ENCODE results near the gene MTIF2. TPM values are rescaled to one million over a fixed set of nuclear protein-coding genes. Genes with fewer than 3 reads are reported as not detected.

MTIF2 gene
- polyA plus RNA-seq, 3 donors, result 8.1 to 12.5 (median 11.7) TPM

DNA sequence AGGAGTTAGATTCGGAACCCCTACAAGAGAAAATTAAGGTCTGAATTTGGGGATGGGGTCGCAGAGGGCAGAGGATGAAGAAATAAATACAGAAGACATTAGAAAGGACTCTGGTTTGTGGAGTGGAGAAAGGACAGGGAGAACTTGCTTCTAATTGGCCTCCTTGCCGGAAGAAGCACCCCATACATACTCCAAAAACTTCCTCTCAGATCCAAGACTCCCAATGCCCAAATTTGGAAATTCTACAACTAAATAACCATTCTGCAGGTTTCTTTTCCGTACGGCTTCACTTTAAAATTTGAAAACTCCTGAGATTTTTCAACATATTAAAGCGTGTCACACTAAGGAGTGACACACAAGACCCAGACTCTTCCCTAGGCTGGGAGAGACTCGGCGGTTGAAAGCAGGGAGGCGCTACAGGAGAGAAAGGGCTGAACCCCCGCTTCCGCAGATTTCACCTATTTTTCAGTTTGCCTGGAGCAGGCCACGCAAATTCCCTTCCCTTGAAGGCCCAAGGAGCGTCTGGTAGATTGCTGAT lies 37.4 kb downstream of the MTIF2 start:
- Histone ChIP-seq H3K9ac (ENCODE audit: insufficient read depth, low read length, poor library complexity, severe bottlenecking) (peak overlapping the region; percentile 88), H4K20me1 (ENCODE audit: insufficient read depth, low read length) (peaks cover 23% of the 10 kb centered on the region), H3K36me3 (replicated peaks in 1 of 2; ENCODE audit: control insufficient read depth in 1 of 2, insufficient read depth in 2 of 2, low read length in 2 of 2) (peaks cover 25 to 32% of the 10 kb centered on the region in 2 donors), H3K27ac (ENCODE audit: low read depth in 1 of 2, low read length in 2 of 2) (peak overlapping the region; percentile 72 to 93), H3K79me2 (ENCODE audit: insufficient read depth, low read length) (peaks cover 52% of the 10 kb centered on the region), H3K4me3 (replicated peaks in 1 of 3; ENCODE audit: low read depth in 2 of 3, low read length in 3 of 3) (peak overlapping the region; percentile 59 to 86 (median 84)), H3K9me3 (replicated peaks in 1 of 2; ENCODE audit: control insufficient read depth in 1 of 2, insufficient read depth in 1 of 2, low read length in 2 of 2) (no peaks in the 10 kb centered on the region), H3K4me2 (replicated peaks; ENCODE audit: extremely low read depth, low read length, poor library complexity, severe bottlenecking) (peak overlapping the region; percentile 95), H3K4me1 (ENCODE audit: control insufficient read depth in 1 of 2, insufficient read depth in 2 of 2, low read length in 2 of 2) (peaks cover 33 to 46% of the 10 kb centered on the region in 2 donors), H2AFZ (ENCODE audit: insufficient read depth, low read depth, low read length, poor library complexity, severe bottlenecking) (peak overlapping the region; percentile 90), H3K27me3 (ENCODE audit: control insufficient read depth in 2 of 2, insufficient read depth in 2 of 2, low read length in 2 of 2) (no peaks in the 10 kb centered on the region)
- intact Hi-C loops (cut with micrococcal nuclease), result loop anchor here in 1 of 2 donors (5.0 to 10.0 kb wide), 2 partner anchors 383 to 509 kb away; partner anchors contain the start of genes EML6 and PPP4R3B
- TF ChIP-seq, protein P1, sequence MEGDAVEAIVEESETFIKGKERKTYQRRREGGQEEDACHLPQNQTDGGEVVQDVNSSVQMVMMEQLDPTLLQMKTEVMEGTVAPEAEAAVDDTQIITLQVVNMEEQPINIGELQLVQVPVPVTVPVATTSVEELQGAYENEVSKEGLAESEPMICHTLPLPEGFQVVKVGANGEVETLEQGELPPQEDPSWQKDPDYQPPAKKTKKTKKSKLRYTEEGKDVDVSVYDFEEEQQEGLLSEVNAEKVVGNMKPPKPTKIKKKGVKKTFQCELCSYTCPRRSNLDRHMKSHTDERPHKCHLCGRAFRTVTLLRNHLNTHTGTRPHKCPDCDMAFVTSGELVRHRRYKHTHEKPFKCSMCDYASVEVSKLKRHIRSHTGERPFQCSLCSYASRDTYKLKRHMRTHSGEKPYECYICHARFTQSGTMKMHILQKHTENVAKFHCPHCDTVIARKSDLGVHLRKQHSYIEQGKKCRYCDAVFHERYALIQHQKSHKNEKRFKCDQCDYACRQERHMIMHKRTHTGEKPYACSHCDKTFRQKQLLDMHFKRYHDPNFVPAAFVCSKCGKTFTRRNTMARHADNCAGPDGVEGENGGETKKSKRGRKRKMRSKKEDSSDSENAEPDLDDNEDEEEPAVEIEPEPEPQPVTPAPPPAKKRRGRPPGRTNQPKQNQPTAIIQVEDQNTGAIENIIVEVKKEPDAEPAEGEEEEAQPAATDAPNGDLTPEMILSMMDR (IDR thresholded peaks at IDR 0.05), result no peak
- peaks cover 25 to 34% of the 10 kb centered on the region in 2 donors for H3K36me3 Mint-ChIP-seq
- no peaks in the 10 kb centered on the region for H3K27me3 Mint-ChIP-seq (ENCODE audit: low read depth in 3 of 3)
- peak overlapping the region; percentile 91 to 99 (median 97) for H3K27ac Mint-ChIP-seq
- WGBS (ENCODE audit: insufficient coverage), result 9% methylated on average over 5 of the region's 13 CpGs
- H3K4me1 Mint-ChIP-seq, result peaks cover 38% of the 10 kb centered on the region
- H3K4me3 Mint-ChIP-seq, result peak overlapping the region; percentile 100
- peak in 2 of 3 donors; percentile 5 to 26 for DNase-seq
- no peaks in the 10 kb centered on the region for H3K9me3 Mint-ChIP-seq

DNA sequence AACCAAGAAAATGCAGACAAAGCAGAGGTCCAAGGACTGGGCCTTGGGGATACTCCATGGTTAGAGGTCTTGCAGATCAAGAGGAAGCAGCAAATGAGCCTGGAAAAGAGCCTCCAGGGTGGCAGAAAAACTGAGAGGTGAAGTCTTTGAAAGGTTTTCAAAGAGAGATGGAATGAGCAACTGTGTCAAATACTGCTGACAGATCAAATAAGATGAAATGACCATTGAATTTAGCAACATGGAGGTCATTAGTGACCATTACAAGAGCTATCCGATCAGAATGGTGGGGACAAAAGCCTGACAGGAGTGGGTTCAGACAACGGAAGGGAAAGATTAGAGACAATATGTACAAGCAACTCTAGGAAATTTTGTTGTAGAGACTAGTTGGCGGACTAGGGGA lies 38.5 kb downstream of the MTIF2 start:
- peaks cover 18 to 24% of the 10 kb centered on the region in 2 donors for H3K36me3 Mint-ChIP-seq
- H3K36me3 ChIP-seq (replicated peaks in 1 of 2; ENCODE audit: control insufficient read depth in 1 of 2, insufficient read depth in 2 of 2, low read length in 2 of 2), result peaks cover 15 to 21% of the 10 kb centered on the region in 2 donors
- H3K27ac Mint-ChIP-seq, result no peak overlapping the region
- peaks cover 20% of the 10 kb centered on the region for H4K20me1 ChIP-seq (ENCODE audit: insufficient read depth, low read length)
- H3K27me3 ChIP-seq (ENCODE audit: control insufficient read depth in 2 of 2, insufficient read depth in 2 of 2, low read length in 2 of 2), result no peaks in the 10 kb centered on the region
- H3K4me3 Mint-ChIP-seq, result no peak overlapping the region
- TF ChIP-seq, protein P1 (IDR thresholded peaks at IDR 0.05), result no peak
- WGBS (ENCODE audit: insufficient coverage), result 97% methylated on average over 3 of the region's 3 CpGs
- peaks cover 52% of the 10 kb centered on the region for H3K79me2 ChIP-seq (ENCODE audit: insufficient read depth, low read length)
- no peak overlapping the region for H3K9ac ChIP-seq (ENCODE audit: insufficient read depth, low read length, poor library complexity, severe bottlenecking)
- peaks cover 33 to 46% of the 10 kb centered on the region in 2 donors for H3K4me1 ChIP-seq (ENCODE audit: control insufficient read depth in 1 of 2, insufficient read depth in 2 of 2, low read length in 2 of 2)
- no peaks in the 10 kb centered on the region for H3K9me3 ChIP-seq (replicated peaks in 1 of 2; ENCODE audit: control insufficient read depth in 1 of 2, insufficient read depth in 1 of 2, low read length in 2 of 2)
- no peak overlapping the region for H3K4me2 ChIP-seq (replicated peaks; ENCODE audit: extremely low read depth, low read length, poor library complexity, severe bottlenecking)
- H2AFZ ChIP-seq (ENCODE audit: insufficient read depth, low read depth, low read length, poor library complexity, severe bottlenecking), result no peak overlapping the region
- DNase-seq, result no peak
- intact Hi-C loops (cut with micrococcal nuclease), result loop anchor here in 1 of 2 donors (5.0 to 10.0 kb wide), 2 partner anchors 384 to 508 kb away; partner anchors contain the start of genes EML6 and PPP4R3B
- peaks cover 0 to 2% (median 0%) of the 10 kb centered on the region in 7 donors for H3K9me3 Mint-ChIP-seq
- H3K4me3 ChIP-seq (replicated peaks in 1 of 3; ENCODE audit: low read depth in 2 of 3, low read length in 3 of 3), result no peak overlapping the region
- peaks cover 38% of the 10 kb centered on the region for H3K4me1 Mint-ChIP-seq
- H3K27ac ChIP-seq (ENCODE audit: low read depth in 1 of 2, low read length in 2 of 2), result no peak overlapping the region
- no peaks in the 10 kb centered on the region for H3K27me3 Mint-ChIP-seq (ENCODE audit: low read depth in 3 of 3)
